HT-29 (cell line): ENCODE measurements around the gene SRR. TPM values are rescaled to one million over a fixed set of nuclear protein-coding genes. Genes with fewer than 3 reads are reported as not detected.

ENCODE experiments used
- DNase-seq: peaks from one replicate; pipeline ENCODE4 v3.0.0-alpha.2; 2015; ENCODE audit warnings: low spot score
- total RNA-seq: library from RNA; depleted of rRNA; stranded (reverse); fragments of >200 nt; shearing (Covaris generic); gene quantifications from 2 replicates; pipeline ENCODE4 v1.2.3, GENCODE V29; 2014

The SRR gene
- total RNA-seq, 1 experiment from 2014 or later = 1.2 TPM

DNA sequence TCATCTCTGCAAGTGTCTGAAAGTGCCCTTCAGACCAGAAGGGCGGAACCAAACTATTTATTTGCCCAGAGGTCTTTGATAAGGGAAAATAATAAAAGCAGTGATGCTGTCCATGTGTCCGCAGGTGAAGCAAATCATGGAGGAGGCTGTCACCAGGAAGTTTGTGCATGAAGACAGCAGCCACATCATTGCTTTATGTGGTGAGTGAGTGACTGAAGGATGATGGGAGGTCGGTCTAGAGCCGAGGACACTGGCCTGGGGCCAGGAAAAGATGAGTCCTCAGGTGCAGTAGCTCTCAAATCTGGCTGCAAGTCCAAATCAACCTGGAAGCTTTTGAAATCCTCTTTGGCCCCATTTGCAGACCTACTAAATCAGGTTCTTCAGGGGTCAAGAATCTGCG, 39.7 kb downstream of the SRR start:
- no peak for DNase-seq

DNA sequence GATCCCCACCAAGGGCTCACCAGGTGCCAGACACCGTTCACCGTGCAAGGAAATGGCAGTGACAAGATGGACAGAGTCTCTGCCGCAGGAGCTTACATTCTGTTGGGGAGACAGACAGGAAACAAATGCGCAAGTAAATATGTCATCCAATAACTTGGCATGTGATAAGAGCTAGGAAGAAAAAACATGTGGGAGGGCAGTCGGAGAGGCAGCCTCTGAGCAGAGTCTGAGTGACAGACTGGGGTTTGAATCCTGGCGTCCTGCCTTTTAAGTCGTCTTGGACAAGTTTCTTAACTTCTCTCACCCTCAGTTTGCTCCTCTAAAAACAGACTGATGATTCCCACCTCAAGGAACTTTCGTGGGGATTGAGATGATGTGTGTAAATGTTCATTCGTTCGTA, 40.8 kb downstream of the SRR start:
- no peak for DNase-seq

GRCh38 chr17:2346475-2346874, 42.7 kb downstream of the SRR start:
- DNase-seq = peak; percentile 2

GRCh38 chr17:2347805-2348685, 44.3 kb downstream of the SRR start:
- peak; percentile 70 for DNase-seq

GRCh38 chr17:2351269-2351668, 47.5 kb downstream of the SRR start:
- DNase-seq = no peak

- DNase-seq = no peak
Observed at GRCh38 chr17:2354311-2354710, 50.6 kb downstream of the SRR start.

- no peak for DNase-seq
Observed at GRCh38 chr17:2357237-2357636, 53.5 kb downstream of the SRR start.

DNA sequence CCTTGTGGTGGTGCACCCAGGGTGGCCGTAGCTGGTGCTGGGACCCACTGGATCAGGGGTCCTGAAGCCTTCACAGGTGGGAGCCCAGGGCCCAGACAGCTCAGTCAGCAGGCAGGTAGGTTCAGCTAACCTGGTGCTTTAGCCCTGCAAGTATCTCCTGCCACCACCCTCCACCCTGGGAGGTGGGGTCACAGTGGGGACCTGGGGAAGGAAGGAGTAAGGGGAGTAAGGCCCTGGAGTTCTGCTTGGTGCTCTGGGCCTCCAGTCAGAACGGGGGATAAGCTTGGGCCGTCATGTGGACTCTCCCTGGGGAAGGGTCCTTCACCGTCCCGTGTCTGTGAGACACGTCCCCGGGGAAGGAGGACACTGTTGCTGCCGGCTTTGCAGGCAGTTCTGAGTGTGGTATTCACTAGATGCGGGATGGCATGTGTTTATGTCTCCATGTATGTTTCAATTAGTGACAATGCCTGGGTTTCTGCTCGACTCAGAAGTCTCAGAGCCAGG, 54.2 kb downstream of the SRR start:
- no peak for DNase-seq

GRCh38 chr17:2361010-2361760, 57.4 kb downstream of the SRR start:
- no peak for DNase-seq

- DNase-seq = no peak
Observed at GRCh38 chr17:2362016-2362415, 58.3 kb downstream of the SRR start.

DNA sequence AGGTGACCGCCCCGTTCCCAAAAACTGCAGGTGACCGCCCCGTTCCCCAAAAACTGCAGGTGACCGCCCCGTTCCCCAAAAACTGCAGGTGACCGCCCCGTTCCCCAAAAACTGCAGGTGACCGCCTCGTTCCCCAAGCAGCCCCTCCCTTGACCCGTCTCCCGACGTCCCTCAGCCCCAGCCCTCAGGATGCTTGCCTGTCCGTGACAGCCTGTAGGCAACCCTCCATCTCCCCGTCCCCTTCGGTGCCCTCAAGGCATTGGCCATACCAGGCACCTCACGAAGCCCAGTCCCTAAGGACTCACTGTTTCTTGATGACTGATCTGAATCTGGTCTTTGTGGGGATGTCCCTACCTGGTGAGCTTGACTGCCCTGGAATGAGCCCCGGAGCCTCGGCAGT, 58.7 kb downstream of the SRR start:
- no peak for DNase-seq

- no peak for DNase-seq
Observed at GRCh38 chr17:2362881-2363280, 59.1 kb downstream of the SRR start.

- no peak for DNase-seq
Observed at GRCh38 chr17:2363318-2363717, 59.6 kb downstream of the SRR start.

DNA sequence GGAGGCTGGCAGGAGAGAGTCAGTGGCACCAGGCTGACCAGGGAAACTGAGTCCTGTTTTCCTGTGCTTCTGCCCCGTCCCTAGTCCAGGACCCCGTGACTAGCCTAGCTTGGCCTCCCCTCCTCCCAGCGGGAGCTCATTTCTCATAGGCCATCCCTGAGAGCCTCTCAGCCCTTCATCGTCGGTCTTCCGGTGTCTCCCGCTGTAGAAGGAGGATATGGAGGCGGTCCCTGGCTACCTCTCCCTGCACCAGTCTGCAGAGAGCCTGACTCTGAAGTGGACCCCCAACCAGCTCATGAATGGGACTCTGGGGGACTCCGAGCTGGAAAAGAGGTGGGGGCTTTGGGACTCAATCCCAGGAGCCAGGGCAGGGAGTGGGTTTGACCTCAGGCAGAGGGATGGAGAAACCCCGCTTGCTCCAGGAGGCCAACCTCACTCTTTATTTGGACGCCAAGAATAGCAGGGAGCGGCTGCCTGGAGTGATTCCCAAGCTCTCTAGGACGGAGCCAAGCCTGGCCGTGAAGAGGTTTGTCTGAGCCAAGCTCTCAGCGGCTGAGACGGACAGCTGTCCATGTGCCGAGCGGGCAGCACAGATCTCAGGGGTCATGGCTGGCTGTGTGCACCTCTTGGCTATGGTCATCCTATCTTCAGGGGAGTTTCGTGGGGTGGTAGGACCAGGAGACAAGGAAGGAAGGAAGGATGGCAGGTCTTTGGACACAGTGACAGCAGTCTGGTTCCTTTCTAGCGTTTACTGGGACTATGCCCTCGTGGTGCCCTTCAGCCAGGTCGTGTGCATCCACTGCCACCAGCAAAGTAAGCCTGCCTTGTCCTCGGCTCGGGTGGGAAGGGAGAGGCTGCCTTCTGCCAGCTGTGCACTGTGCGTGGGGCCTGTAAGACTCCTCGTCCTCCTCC, 60.4 kb downstream of the SRR start:
- DNase-seq = no peak

DNA sequence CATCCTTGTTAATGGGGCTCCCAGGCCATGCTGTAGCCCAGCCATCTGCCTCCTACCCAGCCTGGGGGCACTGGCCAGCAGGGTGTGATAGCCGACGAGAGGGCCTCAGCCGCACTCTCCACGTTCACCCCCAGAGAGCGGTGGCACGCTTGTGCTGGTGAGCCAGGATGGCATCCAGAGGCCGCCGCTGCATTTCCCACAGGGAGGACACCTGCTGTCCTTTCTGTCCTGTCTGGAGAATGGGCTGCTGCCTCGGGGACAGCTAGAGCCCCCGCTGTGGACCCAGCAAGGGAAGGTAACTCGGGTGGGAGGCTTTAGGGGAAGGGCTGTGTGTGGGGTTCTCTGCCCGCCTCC, 61.0 kb downstream of the SRR start:
- DNase-seq = no peak

DNA sequence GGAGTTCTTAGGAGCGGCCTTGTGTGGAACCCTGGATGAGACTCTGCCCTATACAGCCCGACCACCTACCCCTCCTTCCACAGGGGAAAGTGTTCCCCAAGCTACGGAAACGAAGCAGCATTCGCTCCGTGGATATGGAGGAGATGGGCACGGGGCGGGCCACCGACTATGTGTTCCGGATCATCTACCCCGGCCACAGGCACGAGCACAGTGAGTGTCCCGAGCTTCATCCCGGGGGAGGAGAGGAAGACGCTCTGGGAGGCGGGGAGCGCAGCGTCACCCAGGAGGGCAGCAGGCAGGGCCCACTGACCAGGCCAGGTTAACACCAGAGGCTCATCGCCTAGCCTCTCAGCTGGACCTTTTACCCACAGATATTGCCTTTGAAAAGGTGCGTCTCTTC, 61.4 kb downstream of the SRR start:
- no peak for DNase-seq

GRCh38 chr17:2366747-2367494, 63.2 kb downstream of the SRR start:
- no peak for DNase-seq

- DNase-seq = no peak
Observed at GRCh38 chr17:2368359-2368758, 64.6 kb downstream of the SRR start.

DNA sequence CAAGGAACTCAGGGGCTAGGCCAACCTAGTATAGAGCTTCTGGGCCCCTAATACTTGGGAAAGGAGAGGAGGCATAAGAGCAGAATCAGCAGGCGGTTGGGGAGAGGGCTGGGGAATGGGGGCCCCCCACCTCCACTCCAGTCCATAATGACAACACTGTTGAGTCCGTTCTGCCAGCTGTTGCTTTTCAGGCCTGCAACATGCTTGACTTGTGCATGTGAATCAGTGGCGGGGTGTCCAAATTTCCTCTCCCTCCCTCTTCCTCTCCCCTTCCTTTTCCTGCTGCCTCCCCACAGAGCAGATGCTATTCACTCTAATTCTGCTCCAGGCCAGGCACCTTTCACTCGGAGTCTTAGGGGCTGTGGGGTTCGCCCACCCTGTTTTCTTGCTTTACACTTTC, 65.3 kb downstream of the SRR start:
- DNase-seq = no peak

- DNase-seq = no peak
Observed at GRCh38 chr17:2369551-2370210, 65.9 kb downstream of the SRR start.

DNA sequence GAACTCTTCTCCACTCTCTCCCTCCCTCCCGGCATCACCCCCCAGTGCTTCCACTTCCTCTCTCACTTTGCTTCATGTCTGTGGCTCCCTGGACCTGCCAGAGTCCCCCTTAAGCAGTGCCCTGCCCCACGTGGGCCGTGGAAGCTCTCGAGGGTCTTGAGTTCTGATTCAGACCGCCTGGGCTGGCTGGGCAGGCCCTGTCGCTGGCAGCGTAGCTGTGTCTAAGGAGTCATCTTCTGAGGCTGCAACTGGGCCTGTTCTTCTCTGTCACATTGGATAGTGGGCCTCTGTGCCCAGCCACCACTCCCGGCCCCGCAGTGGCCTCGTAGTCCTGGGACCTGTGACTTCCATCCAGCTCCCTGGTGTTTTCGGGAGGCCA, 66.5 kb downstream of the SRR start:
- no peak for DNase-seq
